HG03469 (cell line): ENCODE results near the gene TRMT5.
A peak's percentile ranks its signal among the peaks of the same experiment; 100 is the strongest.

Experiments
- ATAC-seq: cut with Tn5 transposase; IDR thresholded peaks from one replicate; pipeline ENCODE4 v1.9.1; 2021; ENCODE audit warnings: mild to moderate bottlenecking, moderate library complexity, moderate number of reproducible peaks; ENCODE audit not compliant: unreplicated experiment

TRMT5 gene

DNA sequence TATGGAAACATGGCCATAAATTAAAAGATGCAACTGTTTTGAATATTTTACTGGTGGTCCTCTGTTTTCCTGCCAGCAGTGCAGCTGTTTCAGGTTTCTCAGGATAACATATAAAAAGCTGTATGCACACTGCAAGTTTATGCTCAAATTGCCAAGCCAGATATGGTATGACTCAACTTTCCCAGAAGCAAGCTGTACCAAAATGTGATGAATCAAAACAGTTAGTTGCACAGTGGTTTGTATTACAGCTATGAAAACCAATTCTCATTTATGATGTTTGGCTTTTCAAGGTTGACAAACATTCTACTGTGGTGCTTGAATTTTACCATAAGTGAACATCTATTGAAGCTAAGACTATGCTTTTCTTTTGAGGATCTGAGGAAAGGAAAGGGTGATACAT lies 15.5 kb downstream of the TRMT5 start:
- no peak for ATAC-seq

DNA sequence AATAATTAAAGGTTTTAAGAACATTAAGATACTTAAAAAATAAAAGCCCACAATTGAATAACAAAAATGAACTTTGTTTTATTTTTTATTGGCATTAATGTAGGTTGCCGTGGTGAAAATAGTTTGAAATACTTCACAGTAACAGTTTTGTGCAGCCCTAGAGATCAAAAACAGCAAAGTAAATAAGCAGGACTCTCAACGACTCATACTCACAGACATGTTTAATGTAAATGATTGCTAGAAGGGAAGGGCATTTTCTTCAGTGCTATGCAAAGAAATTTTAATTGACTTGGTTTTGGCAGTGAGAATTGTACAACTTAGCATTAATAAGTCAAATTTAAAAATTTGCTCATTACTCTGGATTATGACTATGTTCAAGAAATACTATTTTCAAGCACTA lies 16.0 kb downstream of the TRMT5 start:
- ATAC-seq = no peak

DNA sequence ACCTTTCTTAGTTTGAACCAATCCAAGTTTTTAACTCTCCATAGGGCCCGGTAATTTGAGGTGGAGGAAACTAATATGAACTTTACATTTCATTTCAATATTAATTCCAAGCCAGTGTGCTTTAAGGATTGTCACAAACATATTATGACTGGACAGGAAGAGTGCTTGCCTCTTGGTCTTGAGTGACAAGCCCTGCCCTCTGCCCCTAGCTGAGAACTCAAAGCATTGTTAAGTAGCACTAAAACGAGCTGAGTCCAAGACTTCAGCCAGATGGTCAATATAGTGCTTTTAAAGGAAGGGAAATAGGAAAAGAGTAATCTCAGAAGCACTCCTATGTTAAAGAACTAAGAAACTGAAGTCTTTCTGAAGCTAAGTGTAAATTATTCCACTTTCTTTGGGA lies 17.1 kb downstream of the TRMT5 start:
- ATAC-seq = no peak

DNA sequence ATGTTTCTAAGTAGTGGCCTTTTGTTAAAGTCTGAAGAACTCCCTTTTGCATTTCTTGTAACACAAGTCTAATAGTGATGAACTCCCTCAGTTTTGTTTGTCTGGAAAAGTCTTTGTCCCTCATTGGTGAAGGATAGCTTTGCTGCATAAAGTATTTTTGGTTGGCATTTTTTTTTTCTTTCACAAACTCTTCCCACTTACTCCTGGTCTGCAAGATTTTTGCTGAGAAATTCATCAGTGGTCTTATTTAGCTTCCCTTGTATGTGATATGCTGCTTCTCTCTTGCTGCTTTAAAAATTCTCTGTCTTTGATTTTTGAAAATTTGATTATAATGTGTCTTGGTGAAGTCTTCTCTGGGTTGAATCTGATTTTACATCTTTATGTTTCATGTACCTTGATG lies 22.7 kb downstream of the TRMT5 start:
- ATAC-seq = no peak

DNA sequence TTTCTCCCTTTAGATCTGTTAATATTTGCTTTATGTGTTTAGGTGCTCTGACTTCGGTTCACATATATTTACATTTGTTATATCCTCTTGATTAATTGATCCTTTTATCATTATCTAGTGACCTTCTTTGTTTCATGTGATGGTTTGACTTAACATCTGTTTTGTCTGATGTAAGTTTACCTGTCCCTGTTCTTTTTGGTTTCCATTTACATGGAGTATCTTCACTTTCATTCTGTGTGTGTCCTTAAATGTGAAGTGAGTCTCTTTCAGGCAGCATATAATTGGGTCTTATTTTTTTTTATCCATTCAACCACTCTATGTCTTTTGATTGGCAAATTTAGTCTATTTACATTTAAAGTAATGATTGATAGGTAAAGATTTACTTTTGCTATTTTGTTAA lies 24.2 kb downstream of the TRMT5 start:
- no peak for ATAC-seq

DNA sequence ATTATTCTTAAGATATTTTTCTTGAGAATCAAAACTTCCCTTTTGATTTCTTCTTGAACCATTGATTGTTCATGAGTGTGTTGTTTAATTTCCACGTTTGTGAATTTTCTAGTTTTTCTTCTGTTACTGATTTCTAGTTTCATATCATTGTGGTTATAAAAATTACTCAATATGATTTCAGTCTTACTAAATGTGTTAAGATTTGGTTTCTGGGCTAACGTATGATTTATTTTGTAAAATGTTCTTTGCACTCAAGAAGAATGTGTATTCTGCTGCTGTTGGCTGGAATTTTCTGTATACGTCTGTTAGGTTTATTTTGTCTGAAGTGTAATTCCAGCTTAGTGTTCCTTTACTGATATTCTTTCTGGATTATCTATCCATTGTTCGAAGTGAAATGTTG lies 24.7 kb downstream of the TRMT5 start:
- ATAC-seq = no peak

DNA sequence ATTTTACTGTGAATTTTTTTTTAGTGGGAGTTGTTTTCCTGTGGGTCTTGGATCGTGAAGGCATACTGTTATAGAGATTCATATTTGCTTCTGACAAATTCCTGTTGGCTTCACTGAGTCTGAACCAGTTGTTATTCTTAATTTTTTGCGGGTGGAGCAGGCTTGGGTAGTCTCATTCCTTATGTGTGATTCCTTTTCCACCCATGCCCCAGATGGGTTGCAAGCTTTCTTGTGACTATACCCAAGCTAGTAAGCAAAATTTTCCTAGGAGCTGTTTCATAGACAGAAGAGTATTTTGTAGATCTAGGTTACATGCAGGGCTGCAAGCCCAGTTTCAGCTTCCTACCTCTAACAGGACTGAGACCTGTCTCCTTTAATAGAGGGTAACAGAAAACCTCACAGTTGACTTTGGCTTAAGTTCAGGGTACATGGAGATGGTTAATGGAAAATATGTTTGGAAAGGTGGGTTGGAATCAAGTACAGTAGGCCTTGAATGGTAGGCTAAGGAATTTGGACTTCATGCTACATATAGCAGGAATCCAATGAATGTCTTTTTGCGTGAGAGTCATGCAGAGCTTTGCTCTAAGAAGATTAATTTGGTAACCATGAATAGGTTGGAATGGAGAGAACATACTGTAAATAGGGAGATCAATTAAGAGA lies 29.0 kb downstream of the TRMT5 start:
- ATAC-seq = no peak

DNA sequence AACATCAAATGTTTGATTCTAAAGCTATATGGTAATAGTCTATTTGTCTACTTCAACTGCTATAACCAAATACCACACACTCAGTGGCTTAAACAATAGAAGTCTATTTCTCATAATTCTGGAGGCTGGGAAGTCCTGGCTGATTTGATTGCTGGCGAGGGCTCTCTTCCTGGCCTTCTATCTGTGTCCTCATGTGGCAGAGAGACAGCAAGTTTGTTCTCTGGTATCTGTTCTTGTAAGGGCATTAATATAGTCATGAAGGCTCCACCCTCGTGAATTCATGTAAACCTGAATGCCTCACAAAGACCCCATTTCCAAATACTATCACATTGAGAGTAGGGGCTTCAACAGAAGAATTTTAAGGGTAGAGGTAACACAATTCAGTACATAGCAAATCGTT lies 34.1 kb downstream of the TRMT5 start:
- ATAC-seq = no peak

DNA sequence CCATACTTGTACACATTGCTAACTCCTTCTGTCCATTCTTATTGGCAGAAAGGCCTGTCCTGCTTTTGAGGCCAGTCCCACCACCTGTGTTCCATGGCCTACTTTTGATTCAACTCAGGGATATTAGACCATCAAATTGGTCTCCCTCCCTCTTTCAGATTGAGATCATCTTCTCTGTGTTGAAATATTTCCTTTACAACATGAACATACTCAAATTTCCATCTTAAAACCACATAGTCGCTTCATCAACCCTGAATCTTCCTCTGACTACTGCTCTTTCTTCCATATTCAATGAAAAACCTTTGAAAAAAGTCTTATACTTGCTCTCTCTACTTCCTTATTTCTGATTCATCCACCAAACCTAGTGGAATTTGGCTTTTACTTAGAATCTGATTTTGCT lies 34.9 kb downstream of the TRMT5 start:
- no peak for ATAC-seq

DNA sequence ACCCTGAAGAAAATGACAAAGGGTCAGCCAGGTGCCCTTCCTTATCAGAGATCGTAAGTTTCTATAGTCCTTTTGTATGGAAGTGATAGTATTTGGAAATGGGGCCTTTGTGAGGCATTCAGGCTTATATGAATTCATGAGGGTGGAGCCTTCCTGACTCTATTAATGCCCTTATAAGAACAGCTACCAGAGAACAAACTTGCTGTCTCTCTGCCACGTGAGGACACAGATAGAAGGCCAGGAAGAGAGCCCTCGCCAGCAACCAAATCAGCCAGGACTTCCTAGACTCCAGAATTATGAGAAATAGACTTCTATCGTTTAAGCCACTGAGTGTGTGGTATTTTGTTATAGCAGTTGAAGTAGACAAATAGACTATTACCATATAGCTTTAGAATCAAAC lies 36.7 kb downstream of the TRMT5 start:
- ATAC-seq = no peak

DNA sequence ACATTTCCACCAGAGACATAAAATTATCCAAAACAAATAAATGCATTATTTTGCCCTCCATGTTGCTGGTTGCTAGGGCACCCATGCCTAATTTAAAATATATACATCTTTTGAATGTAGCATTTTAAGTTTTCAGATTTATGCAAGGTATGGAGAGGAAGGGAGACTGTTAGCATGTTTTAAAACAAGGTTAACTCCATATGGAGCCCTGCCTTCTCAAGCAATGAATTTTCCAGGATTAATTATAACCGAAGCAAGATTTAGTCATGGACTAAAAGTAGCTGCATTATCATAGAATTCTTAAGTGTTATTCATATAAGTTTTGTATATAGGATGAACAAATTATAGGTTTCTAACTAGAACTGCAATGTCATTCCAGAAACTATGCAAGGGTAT lies 37.2 kb downstream of the TRMT5 start:
- ATAC-seq = no peak

DNA sequence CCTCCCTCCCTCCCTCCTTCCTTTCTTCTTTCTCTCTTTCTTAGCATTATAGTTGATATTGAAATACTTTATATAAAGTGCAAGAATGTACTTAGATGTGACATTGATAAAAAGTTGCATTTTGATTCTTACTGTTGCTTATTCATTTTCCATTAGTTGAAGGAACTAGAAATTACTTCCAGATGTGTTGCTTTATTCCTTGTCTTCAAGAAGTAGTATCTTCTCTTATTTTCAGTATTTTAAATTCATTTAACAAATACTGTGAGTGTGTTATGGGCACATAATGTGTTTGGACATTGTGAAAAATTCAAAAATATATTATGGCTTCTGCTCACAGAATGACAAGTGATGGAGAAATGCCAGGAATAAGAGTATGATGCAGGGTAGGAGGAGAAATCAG lies 45.6 kb downstream of the TRMT5 start:
- ATAC-seq = no peak

DNA sequence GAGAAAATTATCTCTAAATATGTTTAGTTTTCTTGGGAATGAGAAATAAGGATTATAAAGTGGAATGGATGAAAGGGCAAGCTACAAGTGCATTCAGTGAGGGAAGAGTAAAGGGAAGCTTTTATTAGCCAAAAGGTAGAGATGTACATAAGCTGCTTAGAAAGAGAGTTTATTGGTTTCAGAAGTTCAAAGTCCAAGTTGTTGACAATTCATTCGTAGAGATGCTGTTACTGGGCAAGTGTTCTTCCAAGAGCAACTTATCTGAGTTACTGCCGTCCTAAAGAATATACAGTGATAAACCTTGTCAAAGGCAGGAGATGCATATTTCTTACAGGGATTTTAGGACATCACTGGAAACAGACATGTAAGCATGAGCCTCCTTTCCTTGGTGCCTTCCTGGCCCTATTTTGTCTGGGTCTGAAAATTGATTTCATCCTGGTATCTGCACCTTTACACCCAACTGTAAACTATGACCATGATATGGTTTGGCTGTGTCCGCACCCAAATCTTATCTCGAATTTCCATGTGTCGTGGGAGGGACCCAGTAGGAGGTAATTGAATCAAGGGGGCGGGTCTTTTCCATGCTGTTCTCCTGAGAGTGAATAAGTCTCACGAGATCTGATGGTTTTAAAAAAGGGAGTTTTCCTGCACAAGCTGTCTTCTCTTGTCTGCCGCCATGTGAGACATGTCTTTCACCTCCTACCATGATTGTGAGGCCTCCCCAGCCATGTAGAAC lies 46.8 kb downstream of the TRMT5 start:
- no peak for ATAC-seq

DNA sequence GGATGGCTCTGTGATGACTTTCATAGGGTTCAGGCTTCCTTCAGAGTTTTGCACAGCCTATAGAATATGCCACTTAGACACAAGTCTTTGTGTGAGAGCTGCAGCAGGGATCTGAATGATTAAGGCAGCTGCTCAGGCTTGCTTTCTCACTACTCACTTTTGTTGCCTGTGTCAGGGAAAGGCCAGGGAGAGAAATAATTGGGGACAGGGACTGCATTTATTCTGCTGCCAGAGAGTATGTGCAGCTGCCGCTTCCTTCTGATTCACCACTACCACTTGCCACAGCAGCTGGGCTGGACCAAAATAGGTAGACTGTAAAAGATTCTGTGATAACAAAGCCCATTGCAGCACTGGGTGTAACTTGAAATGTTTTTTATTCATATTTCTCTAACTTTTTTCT lies 49.7 kb downstream of the TRMT5 start:
- no peak for ATAC-seq

DNA sequence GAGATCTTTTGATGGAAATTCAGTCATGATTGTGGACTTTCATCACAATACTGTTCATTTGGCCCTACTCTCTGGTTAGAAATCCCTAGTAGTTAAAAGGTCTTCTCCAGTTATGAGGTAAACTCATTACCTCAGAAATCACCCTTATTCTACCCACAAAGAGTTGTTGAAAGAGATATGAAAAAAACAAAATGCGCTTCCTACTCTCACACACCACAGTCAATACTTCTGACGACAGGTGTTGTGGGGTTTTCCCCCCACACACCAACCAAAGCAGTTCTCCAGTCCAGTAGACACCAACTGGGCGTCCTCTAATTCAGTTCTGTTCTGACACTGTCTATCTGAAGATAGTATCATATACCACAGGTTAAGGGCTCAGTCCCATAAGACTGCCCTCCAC lies 54.9 kb downstream of the TRMT5 start:
- ATAC-seq = peak; percentile 91

DNA sequence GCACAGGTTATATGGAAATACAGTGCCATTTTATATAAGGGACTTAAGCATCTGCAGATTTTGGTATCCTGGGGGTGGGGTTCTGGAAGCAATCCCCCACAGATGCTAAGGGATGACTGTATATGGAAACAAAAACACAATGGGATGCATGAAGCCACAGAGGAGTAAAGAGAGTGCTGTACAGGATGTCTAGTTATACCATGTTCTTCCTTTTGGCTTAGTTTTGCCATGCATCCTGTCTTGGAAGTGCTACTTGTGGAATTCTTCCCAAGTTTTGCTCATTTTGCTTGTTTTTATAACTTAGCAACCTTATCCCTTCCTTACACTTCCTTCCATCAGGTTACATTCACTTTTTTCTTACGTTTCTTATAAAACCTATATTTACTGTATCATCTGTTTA lies 55.6 kb downstream of the TRMT5 start:
- ATAC-seq = no peak

DNA sequence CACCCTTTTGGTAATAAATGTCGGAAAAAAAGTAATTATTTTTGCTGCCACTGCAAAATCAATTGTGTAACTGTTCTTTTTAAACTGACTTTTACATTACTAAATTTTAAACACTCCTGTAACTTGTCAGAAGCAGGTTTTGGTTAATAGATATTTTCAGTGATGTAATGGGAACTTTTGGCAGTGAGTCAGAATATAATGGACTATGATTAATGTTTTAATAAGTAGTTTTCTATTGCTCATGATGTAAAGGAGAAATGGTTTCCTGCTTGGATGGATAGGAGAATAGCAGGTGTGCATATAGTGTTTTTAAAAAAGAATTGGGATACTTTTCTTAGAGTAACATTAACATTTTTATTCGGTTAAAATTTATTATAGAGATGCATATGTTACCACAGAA lies 58.8 kb downstream of the TRMT5 start:
- no peak for ATAC-seq
